NCI-H2081 treated with DMSO at 0.1 percent for 48 hours (cell line): ENCODE results near the gene CXADR.
"Not testable (repeated sequence)": the region's sequence is repeated elsewhere in the genome, so short reads cannot be mapped to it uniquely, and the experiment has no call there.

ENCODE experiments used
- DNase-seq: peaks from one replicate; lab custom pipeline; 2025; lab: John Stamatoyannopoulos, UW

Gene CXADR

GRCh38 chr21:17512253-17513213 lies at the start of gene CXADR:
Gene CXADR (plus strand): TSS chr21:17513043. CDS start chr21:17513130, 87 bp downstream.
- peak; percentile 52 for DNase-seq

- DNase-seq, result no peak
Measured at GRCh38 chr21:17466166-17466565, 46.7 kb upstream of the CXADR start.

- DNase-seq, result no peak
Measured at GRCh38 chr21:17467392-17467791, 45.5 kb upstream of the CXADR start.

- no peak for DNase-seq
Measured at GRCh38 chr21:17467829-17468228, 45.0 kb upstream of the CXADR start.

GRCh38 chr21:17468698-17469097 lies 44.1 kb upstream of the CXADR start:
- no peak for DNase-seq

- no peak for DNase-seq
Measured at GRCh38 chr21:17469727-17470126, 43.1 kb upstream of the CXADR start.

DNA sequence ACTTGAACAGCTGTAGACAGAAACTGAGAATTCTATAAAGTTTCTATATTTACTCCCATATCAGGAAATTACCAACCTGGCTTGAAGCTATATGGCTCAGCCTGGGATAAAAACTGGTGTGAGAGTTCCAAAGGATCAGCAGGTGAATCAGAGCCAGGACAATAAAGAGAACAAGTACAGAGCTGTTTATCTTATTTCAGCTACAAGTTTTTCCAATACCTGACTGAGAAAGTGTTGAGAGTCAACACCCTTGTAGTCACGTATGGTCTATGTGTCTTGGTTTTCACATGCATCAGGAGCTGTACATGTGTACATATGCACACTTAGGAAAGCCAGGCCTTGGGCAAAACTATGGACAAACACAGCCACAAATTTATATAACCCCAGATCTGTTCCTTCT lies 40.7 kb upstream of the CXADR start:
- no peak for DNase-seq

GRCh38 chr21:17472592-17473271 lies 40.1 kb upstream of the CXADR start:
- no peak for DNase-seq

- no peak for DNase-seq
Measured at GRCh38 chr21:17476006-17476405, 36.8 kb upstream of the CXADR start.

GRCh38 chr21:17478156-17478555 lies 34.7 kb upstream of the CXADR start:
- not testable (repeated sequence) for DNase-seq

- DNase-seq, result no peak
Measured at GRCh38 chr21:17479606-17480005, 33.2 kb upstream of the CXADR start.

DNA sequence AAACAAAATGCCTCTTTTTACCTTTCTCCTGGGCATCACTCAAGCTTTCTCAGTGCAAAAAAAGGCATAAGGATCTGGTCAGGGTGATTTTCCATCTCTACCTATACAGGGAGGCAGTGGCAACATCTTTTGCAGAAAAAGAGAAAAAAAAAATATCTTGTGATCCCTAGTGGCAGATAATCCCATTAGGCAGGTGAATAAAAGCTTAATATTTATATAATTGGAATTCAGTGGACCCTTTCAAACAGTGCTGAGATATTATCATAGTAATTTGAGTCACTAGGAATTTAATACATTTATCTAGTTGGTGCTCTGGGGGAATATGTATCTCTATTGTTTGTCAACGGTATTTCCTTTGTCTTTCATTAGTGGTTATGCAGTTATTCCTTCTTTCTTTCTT lies 29.9 kb upstream of the CXADR start:
- no peak for DNase-seq

DNA sequence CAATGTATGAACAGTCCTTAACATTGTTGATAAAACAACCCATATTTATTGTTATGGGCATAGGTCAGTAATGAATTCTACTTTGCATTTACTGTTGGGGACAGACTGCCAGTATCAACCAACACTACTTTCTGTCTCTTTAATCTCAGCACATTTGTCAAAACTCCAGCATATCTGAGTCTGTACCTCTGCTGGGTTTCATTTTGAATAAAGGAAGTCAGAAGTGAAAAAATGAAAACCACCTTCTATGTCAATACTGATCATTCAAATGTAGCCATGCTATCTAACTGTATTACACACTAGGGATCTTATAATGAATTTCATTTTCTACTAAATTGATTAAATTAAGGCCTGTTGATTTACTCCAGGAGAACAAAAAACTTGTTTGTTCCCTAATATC lies 24.2 kb upstream of the CXADR start:
- no peak for DNase-seq

DNA sequence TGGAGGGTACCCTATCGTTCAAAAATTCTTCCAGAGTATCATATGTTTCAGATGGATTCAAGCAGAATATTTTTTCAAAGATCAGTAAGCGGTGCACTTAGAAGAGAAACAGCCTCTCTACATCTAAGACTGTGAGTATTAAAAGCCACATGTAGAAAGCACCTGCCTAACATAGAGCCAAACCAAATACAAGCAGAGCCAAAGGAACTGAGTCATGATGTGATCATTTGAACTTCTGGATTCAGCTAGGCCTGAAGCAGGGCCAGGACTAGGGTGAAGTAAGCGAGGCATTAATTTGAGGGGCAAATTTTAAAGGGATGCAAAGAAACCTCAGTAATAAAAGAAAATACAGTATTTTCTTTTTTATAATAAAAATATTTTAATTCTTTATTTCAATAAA lies 23.3 kb upstream of the CXADR start:
- DNase-seq, result not testable (repeated sequence)

DNA sequence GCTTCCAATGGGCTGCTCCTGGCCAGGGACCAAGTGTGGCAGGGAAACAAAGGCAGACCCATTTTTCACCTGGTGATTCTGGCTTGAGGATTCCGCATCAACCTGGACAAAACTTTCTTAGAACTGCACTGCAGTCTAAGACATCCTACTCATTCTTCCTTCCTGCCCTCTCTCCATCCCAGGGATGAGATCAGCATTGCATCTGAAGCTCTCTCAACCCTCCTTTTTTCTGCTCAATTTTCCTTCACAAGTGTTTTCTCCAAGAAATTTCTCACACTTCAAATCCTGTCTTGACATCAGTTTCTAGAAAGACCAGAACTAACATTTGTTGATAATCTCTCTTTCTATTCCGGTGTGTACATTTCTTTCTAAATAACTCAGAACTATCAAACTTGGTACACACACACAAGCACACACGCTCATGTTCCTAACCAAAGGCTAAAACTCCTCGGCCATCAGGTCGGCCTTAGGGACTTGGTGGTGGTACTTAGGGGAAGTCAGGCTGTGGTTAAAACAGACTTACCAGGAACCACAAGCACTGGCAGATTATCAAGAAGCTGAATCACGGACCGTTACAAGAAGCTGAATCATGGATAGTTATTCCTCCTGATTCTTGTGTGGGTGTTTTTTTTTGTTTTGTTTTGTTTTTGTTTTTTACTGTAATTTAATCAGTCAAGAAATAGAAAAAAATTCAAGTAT lies 21.0 kb upstream of the CXADR start:
- DNase-seq, result no peak

DNA sequence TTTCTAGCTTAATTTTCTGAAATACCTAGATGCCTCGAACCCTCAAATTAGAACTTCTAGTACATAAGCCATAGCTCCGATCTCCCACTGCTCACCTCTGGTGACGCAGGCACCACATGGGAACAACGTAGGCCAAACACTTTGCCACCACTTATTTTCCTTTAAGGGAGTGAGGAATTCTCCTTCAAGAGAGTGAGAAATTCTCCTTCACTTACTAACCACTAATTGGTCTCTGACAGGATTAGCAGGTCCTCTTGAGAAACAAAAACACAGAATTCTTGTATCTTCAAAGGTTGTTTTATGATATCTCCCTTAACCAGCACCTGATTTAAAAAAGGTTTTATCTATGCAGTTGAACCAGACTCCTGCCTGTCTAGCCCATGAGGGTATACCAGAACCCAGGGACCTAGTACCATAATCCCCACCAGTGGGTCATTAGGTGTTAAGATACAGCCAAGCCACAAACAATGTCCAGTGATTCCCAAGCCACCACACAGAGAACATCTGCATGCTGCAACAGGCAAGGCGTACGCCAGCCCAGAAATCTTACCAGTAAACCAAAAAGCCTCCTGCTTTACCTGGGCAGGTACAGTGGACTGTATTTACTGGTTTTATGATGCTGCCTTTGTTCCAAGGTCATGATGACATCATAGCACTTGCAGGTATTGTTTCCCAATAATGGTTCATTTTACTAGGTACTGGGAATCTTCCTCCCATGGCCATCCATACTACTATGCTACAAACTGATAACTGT lies 20.3 kb upstream of the CXADR start:
- no peak for DNase-seq

GRCh38 chr21:17494051-17494450 lies 18.8 kb upstream of the CXADR start:
- no peak for DNase-seq

DNA sequence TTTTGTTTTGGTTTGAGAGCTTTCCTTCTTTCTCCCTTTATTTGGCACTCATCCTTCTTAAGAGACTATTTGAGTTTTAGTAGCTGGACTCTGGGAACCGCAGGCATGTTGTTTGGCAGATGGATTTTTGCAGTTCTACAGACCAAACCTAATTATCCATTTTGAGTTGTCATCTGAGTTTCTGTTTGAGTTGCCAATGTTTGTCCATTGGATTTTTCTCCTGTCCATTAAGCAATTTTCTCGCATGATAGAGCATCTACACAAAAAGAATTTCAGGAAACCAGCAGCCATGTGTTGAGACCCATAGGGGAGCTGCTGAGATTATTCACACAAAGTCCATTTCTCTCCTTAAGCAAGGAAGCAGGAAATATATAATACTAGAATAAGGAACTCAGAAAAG lies 17.2 kb upstream of the CXADR start:
- DNase-seq, result peak; percentile 12

- DNase-seq, result no peak
Measured at GRCh38 chr21:17497316-17497715, 15.5 kb upstream of the CXADR start.

GRCh38 chr21:17498586-17498985 lies 14.3 kb upstream of the CXADR start:
- DNase-seq, result no peak

- DNase-seq, result no peak
Measured at GRCh38 chr21:17501107-17502006, 11.5 kb upstream of the CXADR start.
